Peyer's patch (tissue), 4 donors: ENCODE results near the gene KRTAP10-8.

ENCODE experiments used
- POLR2A ChIP-seq, 2 donors: fragments of 450-650 bp; IDR thresholded peaks; one replicate each; pipeline ENCODE4 v1.5.1; 2017; ENCODE audit warnings: antibody characterized with exemption in 2 of 2, mild to moderate bottlenecking in 2 of 2, moderate library complexity in 2 of 2
- TF ChIP-seq, protein P1 (sequence below), 6 experiments: fragments of 450-650 bp in 4 of 6; fragments of 200-600 bp in 2 of 6; sonication (generic) in 1 of 6; IDR thresholded peaks; one replicate each; pipeline ENCODE4 v1.5.1; 2017 to 2019; ENCODE audit warnings: antibody characterized with exemption in 6 of 6, mild to moderate bottlenecking in 3 of 6, moderate library complexity in 1 of 6

DNA sequence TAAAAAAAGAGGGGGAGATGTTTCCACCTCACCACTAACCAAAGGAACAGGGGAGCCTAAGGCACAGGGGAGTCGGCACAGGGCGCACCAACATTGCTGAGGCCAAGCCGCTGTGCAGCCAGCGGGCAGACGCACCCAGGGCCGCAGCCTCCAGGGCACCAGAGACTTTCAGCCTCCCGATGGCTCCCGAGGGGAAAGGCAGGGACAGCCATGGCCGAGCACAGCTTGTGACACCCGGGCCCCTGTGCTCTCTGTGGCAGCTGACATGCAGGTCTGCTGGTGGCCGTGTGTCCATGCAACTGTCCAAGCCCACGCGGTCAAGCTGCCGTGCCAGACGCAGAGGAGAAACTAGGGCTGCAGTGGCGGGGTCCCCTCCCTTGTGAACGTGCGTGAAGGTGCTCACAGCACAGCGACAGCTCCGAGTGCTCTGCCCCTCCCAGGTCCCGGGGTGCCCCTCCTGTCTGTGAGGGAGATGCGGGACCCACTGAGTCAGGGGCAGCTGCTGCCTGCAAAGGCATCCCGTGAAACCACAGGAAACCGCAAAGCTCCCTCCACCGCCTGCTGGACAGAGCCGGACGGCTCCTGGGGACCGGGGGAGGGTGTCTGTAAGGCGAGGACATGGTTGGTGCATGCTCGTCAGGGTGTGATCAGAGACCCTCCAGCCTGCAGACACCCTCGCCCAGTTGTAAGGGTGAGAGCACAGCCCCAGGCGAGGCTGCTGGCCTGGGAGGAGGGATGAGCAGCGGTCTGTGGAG lies 36.9 kb downstream of the KRTAP10-8 start:
- TF ChIP-seq, protein P1, sequence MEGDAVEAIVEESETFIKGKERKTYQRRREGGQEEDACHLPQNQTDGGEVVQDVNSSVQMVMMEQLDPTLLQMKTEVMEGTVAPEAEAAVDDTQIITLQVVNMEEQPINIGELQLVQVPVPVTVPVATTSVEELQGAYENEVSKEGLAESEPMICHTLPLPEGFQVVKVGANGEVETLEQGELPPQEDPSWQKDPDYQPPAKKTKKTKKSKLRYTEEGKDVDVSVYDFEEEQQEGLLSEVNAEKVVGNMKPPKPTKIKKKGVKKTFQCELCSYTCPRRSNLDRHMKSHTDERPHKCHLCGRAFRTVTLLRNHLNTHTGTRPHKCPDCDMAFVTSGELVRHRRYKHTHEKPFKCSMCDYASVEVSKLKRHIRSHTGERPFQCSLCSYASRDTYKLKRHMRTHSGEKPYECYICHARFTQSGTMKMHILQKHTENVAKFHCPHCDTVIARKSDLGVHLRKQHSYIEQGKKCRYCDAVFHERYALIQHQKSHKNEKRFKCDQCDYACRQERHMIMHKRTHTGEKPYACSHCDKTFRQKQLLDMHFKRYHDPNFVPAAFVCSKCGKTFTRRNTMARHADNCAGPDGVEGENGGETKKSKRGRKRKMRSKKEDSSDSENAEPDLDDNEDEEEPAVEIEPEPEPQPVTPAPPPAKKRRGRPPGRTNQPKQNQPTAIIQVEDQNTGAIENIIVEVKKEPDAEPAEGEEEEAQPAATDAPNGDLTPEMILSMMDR (IDR thresholded peaks at IDR 0.05) = no peak
- TF ChIP-seq POLR2A (IDR thresholded peaks at IDR 0.05) = no peak
